ENCODE measurements around the gene SYNPO.

Gene SYNPO

GRCh38 chr5:150616024-150616470, 24.4 kb upstream of the SYNPO start:
- ATAC-seq: no peak
- Mint-ChIP-seq H3K36me3 (no peaks in the 10 kb centered on the region), H3K4me1 (no peaks in the 10 kb centered on the region), H3K9me3 (no peaks in the 10 kb centered on the region), H3K27me3 (peaks cover 16% of the 10 kb centered on the region), H3K27ac (no peak overlapping the region), H3K4me3 (no peak overlapping the region)

DNA sequence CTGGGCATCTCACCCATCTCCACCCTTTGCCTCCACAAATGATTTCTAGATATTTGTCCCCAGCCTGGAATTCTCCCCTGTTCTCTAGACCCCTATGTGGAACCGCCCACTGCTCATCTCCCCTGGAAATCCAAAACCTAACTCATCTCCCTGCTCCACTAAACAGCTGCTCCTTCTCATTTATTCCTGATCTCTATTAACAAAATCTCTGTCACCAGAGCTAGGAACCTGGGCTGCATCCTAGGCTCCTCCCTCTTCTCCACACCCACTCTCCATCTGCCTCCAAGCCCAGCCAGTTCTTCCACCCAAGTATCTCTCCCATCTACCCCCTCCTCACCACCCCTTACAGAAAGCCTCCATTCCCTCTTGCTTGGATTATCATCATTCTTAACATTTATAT, 24.0 kb upstream of the SYNPO start:
- ATAC-seq: no peak
- Mint-ChIP-seq H3K4me1 (no peaks in the 10 kb centered on the region), H3K36me3 (no peaks in the 10 kb centered on the region), H3K9me3 (no peaks in the 10 kb centered on the region), H3K27me3 (peaks cover 16% of the 10 kb centered on the region), H3K27ac (no peak overlapping the region), H3K4me3 (no peak overlapping the region)

GRCh38 chr5:150618163-150618562, 22.3 kb upstream of the SYNPO start:
- no peak for ATAC-seq
- Mint-ChIP-seq H3K9me3 (no peaks in the 10 kb centered on the region), H3K27ac (no peak overlapping the region), H3K27me3 (peaks cover 16% of the 10 kb centered on the region), H3K4me3 (no peak overlapping the region), H3K4me1 (peaks cover 4% of the 10 kb centered on the region), H3K36me3 (no peaks in the 10 kb centered on the region)

DNA sequence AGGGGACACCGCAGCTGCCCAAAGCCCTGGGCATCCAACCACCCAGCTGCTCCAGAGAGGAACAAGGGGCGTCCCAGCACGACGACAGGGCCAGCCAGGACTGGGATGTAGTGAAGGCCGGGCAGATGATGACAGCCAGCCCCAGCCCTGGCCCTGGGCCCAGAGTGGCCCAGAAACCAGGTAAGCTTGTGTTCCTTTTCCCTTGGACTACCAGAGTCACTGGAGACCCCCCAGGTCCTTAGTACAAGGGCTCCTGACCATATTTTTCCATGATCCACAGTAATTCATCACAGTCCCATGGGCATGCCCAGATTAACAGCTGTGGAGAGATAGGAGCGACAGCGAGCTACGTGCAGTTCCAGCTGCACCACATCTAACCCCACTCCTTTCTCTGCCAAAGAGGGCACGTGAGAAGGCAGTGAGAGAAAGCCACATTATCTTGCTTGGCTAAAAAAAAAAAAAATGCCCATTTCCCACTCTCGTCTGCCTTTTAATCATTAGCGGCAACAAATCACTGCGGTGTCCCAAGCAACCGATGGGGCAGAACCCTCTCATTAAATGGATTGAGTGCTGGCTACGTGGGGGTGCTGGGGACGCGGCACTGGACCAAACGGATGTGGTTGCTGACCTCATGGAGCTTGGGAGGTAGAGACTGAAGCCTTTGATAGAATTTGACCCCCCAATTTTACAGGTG, 21.7 kb upstream of the SYNPO start:
- Mint-ChIP-seq H3K27ac (no peak overlapping the region), H3K4me3 (no peak overlapping the region), H3K9me3 (no peaks in the 10 kb centered on the region), H3K36me3 (no peaks in the 10 kb centered on the region), H3K27me3 (peaks cover 16% of the 10 kb centered on the region), H3K4me1 (peaks cover 10% of the 10 kb centered on the region)
- no peak for ATAC-seq

DNA sequence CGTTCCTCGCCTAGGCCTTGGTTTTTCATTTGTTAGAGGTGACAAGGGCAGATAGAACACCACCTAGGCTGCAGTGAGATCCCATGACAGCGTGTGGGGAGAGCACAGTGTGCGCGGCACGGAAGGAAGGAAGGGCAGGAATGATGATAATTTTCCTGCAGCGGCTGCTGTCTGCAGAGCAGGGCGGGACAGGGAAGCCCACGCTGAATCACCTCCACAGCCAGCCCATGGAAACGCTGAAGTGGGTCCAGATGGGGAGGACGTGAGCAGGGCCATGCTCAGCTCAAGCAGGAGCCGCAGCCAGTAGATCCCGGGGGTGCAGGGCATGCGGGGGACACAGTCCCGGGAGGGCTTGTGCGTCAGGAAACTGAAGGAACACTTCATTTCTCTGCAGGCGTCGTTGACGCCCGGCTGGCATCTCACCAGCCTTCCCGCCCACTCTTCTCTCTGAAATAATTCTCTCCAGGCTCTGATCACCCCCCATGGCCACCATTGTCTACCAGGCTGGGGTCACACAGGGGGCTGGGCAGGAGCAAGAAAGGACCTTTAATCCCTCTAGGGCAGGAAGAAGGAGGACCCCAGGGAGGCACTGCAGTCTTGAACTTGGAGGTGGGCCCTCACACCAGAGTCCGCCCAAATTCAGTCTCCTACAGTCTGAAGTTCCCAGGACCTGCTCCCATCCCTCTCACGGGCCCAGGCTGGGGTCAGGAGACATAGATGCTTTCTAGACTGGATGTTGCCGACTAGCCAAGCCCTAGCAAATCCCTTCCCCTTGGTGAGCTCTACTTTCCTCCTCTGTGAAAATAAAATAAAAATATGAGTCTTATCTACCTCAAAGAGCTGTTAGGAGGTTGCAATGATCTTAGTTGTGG, 20.9 kb upstream of the SYNPO start:
- peaks cover 16% of the 10 kb centered on the region for H3K27me3 Mint-ChIP-seq
- ATAC-seq: no peak
- H3K4me1 Mint-ChIP-seq: peaks cover 18% of the 10 kb centered on the region
- H3K9me3 Mint-ChIP-seq: no peaks in the 10 kb centered on the region
- H3K4me3 Mint-ChIP-seq: no peak overlapping the region
- no peaks in the 10 kb centered on the region for H3K36me3 Mint-ChIP-seq
- H3K27ac Mint-ChIP-seq: no peak overlapping the region

- H3K36me3 Mint-ChIP-seq: no peaks in the 10 kb centered on the region
- no peak overlapping the region for H3K27ac Mint-ChIP-seq
- ATAC-seq: no peak
- peaks cover 28% of the 10 kb centered on the region for H3K4me1 Mint-ChIP-seq
- H3K4me3 Mint-ChIP-seq: no peak overlapping the region
- no peaks in the 10 kb centered on the region for H3K9me3 Mint-ChIP-seq
- peaks cover 9% of the 10 kb centered on the region for H3K27me3 Mint-ChIP-seq
Measured at GRCh38 chr5:150621301-150621700, 19.2 kb upstream of the SYNPO start.

DNA sequence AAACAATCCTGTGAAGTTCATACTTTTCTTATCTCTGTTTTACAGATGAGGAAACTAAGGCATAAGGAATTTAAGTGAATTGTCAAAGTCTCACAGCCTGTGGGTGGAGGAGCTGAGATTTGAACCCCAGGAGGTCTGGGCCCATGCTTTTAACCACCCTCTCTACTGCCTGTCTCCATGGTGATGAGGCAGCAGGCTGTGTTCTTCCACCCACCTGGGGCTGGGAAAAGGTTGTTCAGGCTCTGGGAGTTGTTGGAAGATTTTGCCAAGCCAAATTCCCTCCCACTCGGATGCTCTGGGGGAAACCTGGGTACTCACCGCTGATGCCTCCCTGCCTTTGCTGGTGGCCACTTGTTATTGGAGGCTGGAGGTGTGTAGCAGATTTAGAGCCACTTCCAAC, 18.3 kb upstream of the SYNPO start:
- no peaks in the 10 kb centered on the region for H3K36me3 Mint-ChIP-seq
- no peak overlapping the region for H3K4me3 Mint-ChIP-seq
- no peak for ATAC-seq
- peaks cover under 1% of the 10 kb centered on the region for H3K27me3 Mint-ChIP-seq
- H3K9me3 Mint-ChIP-seq: no peaks in the 10 kb centered on the region
- no peak overlapping the region for H3K27ac Mint-ChIP-seq
- H3K4me1 Mint-ChIP-seq: peaks cover 36% of the 10 kb centered on the region

DNA sequence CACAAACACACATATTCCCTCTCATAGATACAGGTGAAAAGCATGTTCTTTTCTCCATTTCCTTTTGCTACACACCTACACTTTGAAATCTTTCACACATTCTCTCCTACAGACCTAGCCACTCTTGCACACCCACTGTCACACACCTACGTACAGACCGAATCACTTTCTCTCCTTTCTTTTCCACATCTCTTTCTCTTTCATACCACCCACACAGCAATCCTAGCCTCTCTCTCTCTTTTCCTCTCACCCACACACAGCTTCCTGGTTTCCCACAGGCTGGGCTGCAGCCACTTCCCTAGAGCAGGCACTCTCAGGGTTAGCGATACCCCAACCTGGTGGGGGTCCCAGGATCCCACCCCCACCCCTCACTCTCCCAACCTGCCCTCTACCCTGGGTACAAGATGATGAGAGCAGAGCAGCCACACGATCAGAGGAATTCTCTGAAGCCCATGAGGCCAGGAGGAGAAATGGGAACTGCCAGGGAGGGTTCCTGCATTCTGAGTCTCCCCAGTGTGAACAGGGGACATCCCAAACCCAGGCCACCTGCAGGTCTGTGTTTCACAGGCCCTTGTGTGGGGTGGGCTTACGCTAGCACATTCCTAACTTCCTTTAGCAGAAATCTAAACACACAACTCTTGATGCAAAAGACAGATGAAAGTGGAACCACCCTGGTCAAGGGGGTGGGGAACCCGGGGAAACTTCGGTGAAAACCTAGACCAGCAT, 17.1 kb upstream of the SYNPO start:
- no peaks in the 10 kb centered on the region for H3K9me3 Mint-ChIP-seq
- H3K4me3 Mint-ChIP-seq: peak overlapping the region; percentile 96
- ATAC-seq: no peak
- H3K36me3 Mint-ChIP-seq: no peaks in the 10 kb centered on the region
- H3K27ac Mint-ChIP-seq: peak overlapping the region; percentile 24
- H3K27me3 Mint-ChIP-seq: no peaks in the 10 kb centered on the region
- H3K4me1 Mint-ChIP-seq: peaks cover 48% of the 10 kb centered on the region

DNA sequence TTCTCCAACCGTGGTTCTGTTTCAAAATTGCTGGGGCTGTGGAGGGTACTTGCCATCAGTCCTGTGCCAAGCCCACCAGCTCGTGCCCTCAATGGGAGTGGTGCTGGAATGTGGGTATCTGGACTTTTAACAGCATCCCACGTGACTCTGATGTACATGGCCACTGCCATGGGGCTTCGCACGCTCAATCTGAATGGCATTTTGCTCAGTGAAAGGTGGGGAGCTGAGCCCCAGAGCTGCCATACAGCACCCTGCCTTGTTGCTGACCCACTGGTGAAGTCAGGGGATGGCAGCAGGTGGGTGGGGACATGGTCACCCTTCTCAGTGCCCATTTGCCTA, 16.6 kb upstream of the SYNPO start:
- Mint-ChIP-seq H3K4me3 (peak overlapping the region; percentile 96), H3K27ac (peak overlapping the region; percentile 24), H3K9me3 (no peaks in the 10 kb centered on the region), H3K36me3 (no peaks in the 10 kb centered on the region), H3K27me3 (no peaks in the 10 kb centered on the region), H3K4me1 (peaks cover 49% of the 10 kb centered on the region)
- no peak for ATAC-seq

GRCh38 chr5:150624334-150625163, 15.9 kb upstream of the SYNPO start:
- Mint-ChIP-seq H3K4me1 (peaks cover 56% of the 10 kb centered on the region), H3K4me3 (peak overlapping the region; percentile 96), H3K27me3 (no peaks in the 10 kb centered on the region), H3K27ac (peak overlapping the region; percentile 79), H3K9me3 (no peaks in the 10 kb centered on the region), H3K36me3 (peaks cover 5% of the 10 kb centered on the region)
- ATAC-seq: peak; percentile 49

- Mint-ChIP-seq H3K36me3 (peaks cover 6% of the 10 kb centered on the region), H3K27ac (peak overlapping the region; percentile 79), H3K9me3 (no peaks in the 10 kb centered on the region), H3K4me1 (peaks cover 60% of the 10 kb centered on the region), H3K4me3 (peak overlapping the region; percentile 87), H3K27me3 (no peaks in the 10 kb centered on the region)
- ATAC-seq: no peak
Measured at GRCh38 chr5:150625164-150625535, 15.3 kb upstream of the SYNPO start.

- peak overlapping the region; percentile 79 for H3K27ac Mint-ChIP-seq
- H3K27me3 Mint-ChIP-seq: no peaks in the 10 kb centered on the region
Measured at GRCh38 chr5:150625831-150626746, 14.4 kb upstream of the SYNPO start.

DNA sequence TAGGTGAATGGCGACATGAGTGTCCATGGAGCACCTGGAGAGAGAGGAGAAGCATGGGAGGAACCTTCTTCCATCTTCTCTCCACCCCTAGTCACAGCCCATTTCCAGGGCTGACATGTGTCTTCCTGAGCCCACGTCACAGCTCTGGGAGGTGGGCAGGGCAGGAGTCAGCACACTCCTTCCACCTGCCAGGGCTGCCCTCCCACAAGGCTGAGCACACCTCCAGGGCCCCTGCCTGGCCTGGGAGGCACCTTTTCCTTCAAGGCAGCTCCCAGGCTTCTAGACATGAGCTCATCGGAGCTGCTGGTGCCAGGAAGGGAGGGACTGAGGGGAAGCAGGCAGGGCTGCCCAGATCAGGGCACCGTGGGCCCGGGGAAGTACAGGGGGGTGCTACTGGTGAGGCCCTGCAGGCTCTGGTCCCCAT, 13.6 kb upstream of the SYNPO start:
- ATAC-seq: no peak
- H3K27me3 Mint-ChIP-seq: no peaks in the 10 kb centered on the region
- H3K4me1 Mint-ChIP-seq: peaks cover 72% of the 10 kb centered on the region
- peak overlapping the region; percentile 79 for H3K27ac Mint-ChIP-seq
- no peaks in the 10 kb centered on the region for H3K9me3 Mint-ChIP-seq
- H3K4me3 Mint-ChIP-seq: peak overlapping the region; percentile 87
- peaks cover 17% of the 10 kb centered on the region for H3K36me3 Mint-ChIP-seq

More at GRCh38 chr5:150625831-150626746, 14.4 kb upstream of the SYNPO start:
- Mint-ChIP-seq H3K4me1 (peaks cover 69% of the 10 kb centered on the region), H3K9me3 (no peaks in the 10 kb centered on the region), H3K4me3 (peak overlapping the region; percentile 87), H3K36me3 (peaks cover 13% of the 10 kb centered on the region)
- ATAC-seq: peak; percentile 84

All from stimulated activated memory B cell treated with anti-CD40 and anti-IgM and Interleukin-4, amounts not matched to agents 10 μg/mL and 1 μg/mL and 100 μg/mL, for 72 hours (primary cell).